H1 (cell line): ENCODE data around the gene CREG2. TPM values are rescaled to one million over a fixed set of nuclear protein-coding genes. Genes with fewer than 3 reads are reported as not detected.

Experiments used
- CTCF ChIA-PET: fragments of 300-600 bp; sonication (Branson Sonifier 250); formaldehyde crosslinking; loops from one replicate; lab custom pipeline; 2021; ENCODE audit not compliant: partially characterized antibody; lab: Charles Lee
- POLR2A ChIA-PET: fragments of 300-600 bp; sonication (Branson Sonifier 250); formaldehyde crosslinking; loops from one replicate; lab custom pipeline; 2021; ENCODE audit warnings: inconsistent platforms; ENCODE audit not compliant: partially characterized antibody; lab: Charles Lee
- DNase-seq, 2 experiments: peaks; one replicate each; pipeline versions ENCODE4 v3.0.0 to v3.0.0-alpha.2; 2010 to 2022; ENCODE audit warnings: low spot score in 2 of 2, low read depth in 1 of 2, mixed read lengths in 1 of 2
- FAIRE-seq: peaks from 2 replicates; lab custom pipeline; 2011; peaks lifted over from hg19 to GRCh38; lab: Jason Lieb, UNC
- H2AFZ ChIP-seq: 2 replicates; pipeline ENCODE4 v1.8.1; 2012; ENCODE audit warnings: low read length, inconsistent platforms
- H2AK5ac ChIP-seq: 2 replicates; pipeline ENCODE4 v1.6.1; 2013; ENCODE audit warnings: low read depth, low read length
- H2BK120ac ChIP-seq: replicated peaks from 2 replicates; pipeline ENCODE3; 2013; ENCODE audit warnings: low read depth, low read length, inconsistent platforms
- H2BK12ac ChIP-seq: 2 replicates; pipeline ENCODE4 v1.6.1; 2013; ENCODE audit warnings: low read depth, low read length
- H2BK15ac ChIP-seq: 2 replicates; pipeline ENCODE4 v1.6.1; 2013; ENCODE audit warnings: low read length
- H2BK20ac ChIP-seq: 2 replicates; pipeline ENCODE4 v1.6.1; 2013; ENCODE audit warnings: low read length
- H2BK5ac ChIP-seq: 2 replicates; pipeline ENCODE4 v1.6.1; 2013; ENCODE audit warnings: low read depth, low read length
- H3K14ac ChIP-seq: 2 replicates; pipeline ENCODE4 v1.6.1; 2013; ENCODE audit warnings: inconsistent platforms; ENCODE audit not compliant: insufficient read length
- H3K18ac ChIP-seq: 2 replicates; pipeline ENCODE4 v1.6.1; 2013; ENCODE audit warnings: low read length; ENCODE audit errors: extremely low read depth
- H3K23ac ChIP-seq: 2 replicates; pipeline ENCODE4 v1.6.1; 2013; ENCODE audit warnings: inconsistent platforms; ENCODE audit not compliant: insufficient read length
- H3K23me2 ChIP-seq: 2 replicates; pipeline ENCODE4 v1.6.1; 2013; ENCODE audit warnings: low read depth, low read length
- H3K27ac ChIP-seq: 2 replicates; pipeline ENCODE4 v1.6.1; 2011; ENCODE audit warnings: low read depth, low read length, inconsistent platforms
- H3K27me3 ChIP-seq, 4 experiments: replicated peaks in 1 of 4; 1 replicate in 1 of 4; 2 replicates in 3 of 4; pipeline versions ENCODE4 v1.6.1 to v1.8.1; 2011 to 2013; ENCODE audit warnings: low read length in 3 of 4, mild to moderate bottlenecking in 3 of 4, inconsistent platforms in 2 of 4, mixed read lengths in 2 of 4, moderate library complexity in 1 of 4; ENCODE audit not compliant: control insufficient read depth in 3 of 4, insufficient read depth in 3 of 4; ENCODE audit errors: extremely low read depth in 1 of 4
- H3K36me3 ChIP-seq, 4 experiments: 2 replicates each; pipeline versions ENCODE4 v1.6.1 to v1.8.1; 2011 to 2013; ENCODE audit warnings: mild to moderate bottlenecking in 4 of 4, low read length in 3 of 4, moderate library complexity in 2 of 4, control low read depth in 1 of 4, inconsistent platforms in 1 of 4; ENCODE audit not compliant: insufficient read depth in 4 of 4, control insufficient read depth in 2 of 4
- H3K4ac ChIP-seq: replicated peaks from 2 replicates; pipeline ENCODE3; 2013; ENCODE audit warnings: low read length, low read depth, mixed read lengths, inconsistent platforms; ENCODE audit not compliant: insufficient read length
- H3K4me1 ChIP-seq, 4 experiments: replicated peaks in 1 of 4; 1 replicate in 1 of 4; 2 replicates in 3 of 4; pipeline versions ENCODE4 v1.6.1 to v1.8.1; 2011 to 2013; ENCODE audit warnings: low read length in 3 of 4, inconsistent platforms in 2 of 4, mixed read lengths in 1 of 4; ENCODE audit not compliant: insufficient read depth in 4 of 4, control insufficient read depth in 3 of 4
- H3K4me2 ChIP-seq, 2 experiments: 2 replicates each; pipeline versions ENCODE4 v1.6.1 to v1.8.1; 2011 to 2013; ENCODE audit warnings: low read depth in 2 of 2, low read length in 2 of 2, control low read depth in 1 of 2, inconsistent platforms in 1 of 2, mild to moderate bottlenecking in 1 of 2; ENCODE audit not compliant: insufficient read depth in 1 of 2
- H3K4me3 ChIP-seq, 4 experiments: fragments of 200-600, 300-600 bp in 1 of 4; sonication (generic), shearing (Covaris generic), sonication (Bioruptor Twin) in 1 of 4; 2 replicates each; pipeline versions ENCODE4 v1.5.1 to v1.8.1; 2011 to 2016; ENCODE audit warnings: low read length in 4 of 4, low read depth in 3 of 4, control low read depth in 2 of 4, inconsistent platforms in 2 of 4, mild to moderate bottlenecking in 2 of 4, mixed read lengths in 1 of 4, moderate library complexity in 1 of 4; ENCODE audit not compliant: insufficient read depth in 2 of 4; ENCODE audit errors: extremely low read depth in 1 of 4
- H3K56ac ChIP-seq: replicated peaks from 2 replicates; pipeline ENCODE3; 2013; ENCODE audit warnings: low read depth, mild to moderate bottlenecking, mixed read lengths, low read length, inconsistent platforms; ENCODE audit not compliant: insufficient read length
- H3K79me1 ChIP-seq: 2 replicates; pipeline ENCODE4 v1.6.1; 2013; ENCODE audit warnings: low read depth, low read length, control low read depth
- H3K79me2 ChIP-seq, 2 experiments: 2 replicates each; pipeline versions ENCODE4 v1.6.1 to v1.8.1; 2012 to 2013; ENCODE audit warnings: low read length in 2 of 2, mild to moderate bottlenecking in 2 of 2, inconsistent platforms in 1 of 2; ENCODE audit not compliant: insufficient read depth in 2 of 2, control insufficient read depth in 1 of 2
- H3K9ac ChIP-seq, 4 experiments: replicated peaks in 1 of 4; 1 replicate in 1 of 4; 2 replicates in 3 of 4; pipeline versions ENCODE4 v1.6.1 to v1.8.1; 2011 to 2013; ENCODE audit warnings: low read depth in 3 of 4, low read length in 3 of 4, control low read depth in 2 of 4, mild to moderate bottlenecking in 2 of 4, moderate library complexity in 2 of 4, inconsistent platforms in 1 of 4; ENCODE audit errors: extremely low read depth in 1 of 4
- H3K9me3 ChIP-seq, 2 experiments: 2 replicates each; pipeline versions ENCODE4 v1.6.1 to v1.8.1; 2012 to 2013; ENCODE audit warnings: mild to moderate bottlenecking in 2 of 2, moderate library complexity in 2 of 2, control low read depth in 1 of 2, inconsistent platforms in 1 of 2, low read depth in 1 of 2, low read length in 1 of 2, mixed read lengths in 1 of 2; ENCODE audit not compliant: insufficient read depth in 2 of 2
- H4K20me1 ChIP-seq, 2 experiments: replicated peaks in 1 of 2; 2 replicates each; pipeline versions ENCODE3 to v1.8.1; 2011 to 2013; ENCODE audit warnings: inconsistent platforms in 2 of 2, low read length in 2 of 2, mild to moderate bottlenecking in 1 of 2; ENCODE audit not compliant: insufficient read depth in 2 of 2, control insufficient read depth in 1 of 2
- H4K5ac ChIP-seq: 2 replicates; pipeline ENCODE4 v1.6.1; 2013; ENCODE audit warnings: low read length, low read depth, mixed read lengths, inconsistent platforms; ENCODE audit not compliant: insufficient read length
- H4K8ac ChIP-seq: 2 replicates; pipeline ENCODE4 v1.8.0; 2013; ENCODE audit warnings: mild to moderate bottlenecking, moderate library complexity, low read length, inconsistent platforms; ENCODE audit not compliant: insufficient read depth; ENCODE audit errors: extremely low read depth
- H4K91ac ChIP-seq: replicated peaks from 2 replicates; pipeline ENCODE3; 2013; ENCODE audit warnings: low read length, mixed read lengths, inconsistent platforms; ENCODE audit not compliant: insufficient read length
- ASH2L ChIP-seq: fragments of 200-600, 300-600 bp; sonication (generic); IDR thresholded peaks from one replicate; pipeline ENCODE4 v1.7.1; 2017; ENCODE audit warnings: low read length
- EP300 ChIP-seq, 2 experiments: IDR thresholded peaks; 1 replicate in 1 of 2; 2 replicates in 1 of 2; pipeline ENCODE4 v1.6.1; 2011 to 2012; ENCODE audit warnings: low read depth in 2 of 2, low read length in 2 of 2, mild to moderate bottlenecking in 2 of 2, borderline replicate concordance in 1 of 2, inconsistent platforms in 1 of 2, moderate library complexity in 1 of 2
- FOSL1 ChIP-seq: IDR thresholded peaks from 2 replicates; pipeline ENCODE4 v1.6.1; 2011; ENCODE audit warnings: mild to moderate bottlenecking, low read depth, low read length, moderate library complexity; ENCODE audit not compliant: insufficient read depth
- JUN ChIP-seq: IDR thresholded peaks from 2 replicates; pipeline ENCODE4 v1.6.1; 2011; ENCODE audit warnings: low read depth, mild to moderate bottlenecking, improper control_type of control experiment, low read length
- RAD21 ChIP-seq, 2 experiments: IDR thresholded peaks in 1 of 2; conservative IDR thresholded peaks in 1 of 2; 2 replicates each; pipeline ENCODE4 v1.6.1; 2011; ENCODE audit warnings: low read depth in 2 of 2, low read length in 2 of 2, improper control_type of control experiment in 1 of 2, inconsistent platforms in 1 of 2, mild to moderate bottlenecking in 1 of 2, moderate library complexity in 1 of 2
- RXRA ChIP-seq: IDR thresholded peaks from 2 replicates; pipeline ENCODE4 v1.6.1; 2011; ENCODE audit warnings: low read depth, mild to moderate bottlenecking, low read length, moderate library complexity; ENCODE audit not compliant: insufficient read depth
- SIRT6 ChIP-seq: IDR thresholded peaks from one replicate; pipeline ENCODE4 v1.7.1; 2012; ENCODE audit warnings: low read length, inconsistent platforms
- SP1 ChIP-seq: IDR thresholded peaks from 2 replicates; pipeline ENCODE4 v1.6.1; 2011; ENCODE audit warnings: low read depth, low read length
- TAF7 ChIP-seq: optimal IDR thresholded peaks from 2 replicates; pipeline ENCODE3; 2011; ENCODE audit warnings: low read depth, mild to moderate bottlenecking, inconsistent platforms, low read length, moderate library complexity, borderline replicate concordance
- TBP ChIP-seq: IDR thresholded peaks from 2 replicates; pipeline ENCODE4 v1.6.1; 2011; ENCODE audit warnings: low read depth, low read length, improper control_type of control experiment
- TCF12 ChIP-seq: IDR thresholded peaks from 2 replicates; pipeline ENCODE4 v1.6.1; 2011; ENCODE audit warnings: low read depth, mild to moderate bottlenecking, low read length
- USF2 ChIP-seq: IDR thresholded peaks from 2 replicates; pipeline ENCODE4 v1.6.1; 2011; ENCODE audit warnings: low read length, improper control_type of control experiment
- YY1 ChIP-seq: IDR thresholded peaks from 2 replicates; pipeline ENCODE4 v1.6.1; 2011; ENCODE audit warnings: low read depth, mild to moderate bottlenecking, low read length
- WGBS, 2 experiments: shearing (Covaris generic) in 1 of 2; methylation state at CpG; one replicate each; pipeline versions ENCODE4 v1.1.6 to v1.1.7; 2013 to 2015; ENCODE audit warnings: low lambda C conversion rate in 2 of 2, mixed read lengths in 2 of 2, inconsistent platforms in 1 of 2, low coverage in 1 of 2, missing lambda C conversion rate in 1 of 2; ENCODE audit not compliant: insufficient replicate concordance in 2 of 2, insufficient coverage in 1 of 2, insufficient read length in 1 of 2; ENCODE audit errors: extremely low coverage in 1 of 2, missing lambda C conversion rate in 1 of 2; 5-methylcytosine and 5-hydroxymethylcytosine counted together
- polyA plus RNA-seq, 7 experiments: library from polyadenylated mRNA; depleted of rRNA in 3 of 7; stranded (reverse) in 5 of 7; unstranded in 2 of 7; fragments of >200 nt in 5 of 7; fragments of 200-250 nt in 2 of 7; gene quantifications; 1 replicate in 5 of 7; 2 replicates in 1 of 7; 4 replicates in 1 of 7; pipeline versions ENCODE4 v1.2.1 to v1.2.3, GENCODE V29; 2011 to 2013; ENCODE audit warnings: missing spikeins in 2 of 7, mixed read lengths in 2 of 7
- total RNA-seq: library from RNA; stranded (reverse); fragmentation: NEBNext Ultra II Directional; extraction: Animal tissue kit (Norgen Biotek cat#: 25700); gene quantifications from 2 replicates; pipeline ENCODE4 v1.2.1, GENCODE V29; 2021

The CREG2 gene
- total and polyA plus RNA-seq, 2 of the 8 experiments (the other 6 are each of a cell fraction or from before 2014, with no cell fraction given) = 2.0 to 2.2 TPM

GRCh38 chr2:101342625-101343008 is 44.7 kb downstream of the CREG2 start:
- CTCF ChIA-PET = interaction anchor here (0.6 to 5.2 kb wide), 31 partner anchors 8 to 664 kb away, joined by 3 to 48 read pairs (median 6); partner anchors contain the start of gene CREG2
- H4K91ac ChIP-seq = no peak overlapping the region
- H3K14ac ChIP-seq = no peak overlapping the region
- POLR2A ChIA-PET = interaction anchor here (1.3 to 1.8 kb wide), 2 partner anchors 12 to 44 kb away, joined by 3 to 7 read pairs; partner anchors contain the start of gene CREG2
- H3K79me2 ChIP-seq = no peaks in the 10 kb centered on the region
- 87% methylated on average over 15 of the region's 15 CpGs; no CpG with 5 or more reads in 1 of the 2 experiments for WGBS, 2 experiments
- no peak overlapping the region for H3K23ac ChIP-seq
- H3K4me3 ChIP-seq = no peak overlapping the region
- H2AK5ac ChIP-seq = no peak overlapping the region
- H3K36me3 ChIP-seq = no peaks in the 10 kb centered on the region
- no peak overlapping the region for H3K4ac ChIP-seq
- H3K4me2 ChIP-seq = peak overlapping the region in 1 of 2 experiments; percentile 12; a peak in 1 of 4 replicates
- 0 out of 2 replicates have a peak overlapping the region, but pooled peaks have one; percentile 15 for H2AFZ ChIP-seq
- no peak overlapping the region for H3K27ac ChIP-seq
- no peaks in the 10 kb centered on the region; a peak in 1 of 4 replicates for H3K9me3 ChIP-seq
- FAIRE-seq = no peak
- H3K23me2 ChIP-seq = no peaks in the 10 kb centered on the region
- no peak overlapping the region for H3K9ac ChIP-seq
- H4K8ac ChIP-seq = no peak overlapping the region
- H2BK20ac ChIP-seq = peak overlapping the region; percentile 29; the same call in 1 of the 2 replicates
- H3K18ac ChIP-seq = no peak overlapping the region
- no peaks in the 10 kb centered on the region for H3K79me1 ChIP-seq
- no peak for DNase-seq
- peak overlapping the region; percentile 56; the same call in 1 of the 2 replicates for H2BK12ac ChIP-seq
- H2BK15ac ChIP-seq = no peak overlapping the region
- no peaks in the 10 kb centered on the region for H3K27me3 ChIP-seq
- H4K20me1 ChIP-seq = no peaks in the 10 kb centered on the region
- H2BK120ac ChIP-seq = no peak overlapping the region
- H3K4me1 ChIP-seq = peaks cover 7 to 19% (median 12%) of the 10 kb centered on the region in 4 experiments
- H2BK5ac ChIP-seq = no peak overlapping the region
- H4K5ac ChIP-seq = no peak overlapping the region
- H3K56ac ChIP-seq = no peak overlapping the region
- TF ChIP-seq ASH2L = no peak
- no peak for TF ChIP-seq SP1
- TF ChIP-seq TCF12 = no peak
- TF ChIP-seq FOSL1 = no peak
- no peak for TF ChIP-seq TAF7
- no peak for TF ChIP-seq EP300 (IDR thresholded peaks at IDR 0.05; ENCODE audit: borderline replicate concordance in 1 of 2, low read depth in 2 of 2, low read length in 2 of 2)
- no peak for TF ChIP-seq USF2
- TF ChIP-seq RXRA = no peak
- no peak for TF ChIP-seq SIRT6
- no peak for TF ChIP-seq JUN
- TF ChIP-seq YY1 = no peak
- no peak for TF ChIP-seq TBP
- no peak for TF ChIP-seq RAD21 (IDR thresholded peaks at IDR 0.05 in 1 of 2, conservative IDR thresholded peaks at IDR 0.05 in 1 of 2; ENCODE audit: low read depth in 2 of 2, low read length in 2 of 2)
